Retinal pigment epithelial cell (primary cell): ENCODE measurements around the gene IGFBP7.

ENCODE experiments used
- DNase-seq: peaks from one replicate; pipeline ENCODE4 v3.0.0-alpha.2; 2010; ENCODE audit warnings: low read depth
- H3K4me3 ChIP-seq: 2 replicates; pipeline ENCODE4 v1.5.1; 2011; ENCODE audit warnings: mild to moderate bottlenecking, low read length, control low read depth, moderate library complexity
- CTCF ChIP-seq: conservative IDR thresholded peaks from 2 replicates; pipeline ENCODE4 v1.5.1; 2011; ENCODE audit warnings: low read depth, low read length, control low read depth, inconsistent platforms

IGFBP7 gene

DNA sequence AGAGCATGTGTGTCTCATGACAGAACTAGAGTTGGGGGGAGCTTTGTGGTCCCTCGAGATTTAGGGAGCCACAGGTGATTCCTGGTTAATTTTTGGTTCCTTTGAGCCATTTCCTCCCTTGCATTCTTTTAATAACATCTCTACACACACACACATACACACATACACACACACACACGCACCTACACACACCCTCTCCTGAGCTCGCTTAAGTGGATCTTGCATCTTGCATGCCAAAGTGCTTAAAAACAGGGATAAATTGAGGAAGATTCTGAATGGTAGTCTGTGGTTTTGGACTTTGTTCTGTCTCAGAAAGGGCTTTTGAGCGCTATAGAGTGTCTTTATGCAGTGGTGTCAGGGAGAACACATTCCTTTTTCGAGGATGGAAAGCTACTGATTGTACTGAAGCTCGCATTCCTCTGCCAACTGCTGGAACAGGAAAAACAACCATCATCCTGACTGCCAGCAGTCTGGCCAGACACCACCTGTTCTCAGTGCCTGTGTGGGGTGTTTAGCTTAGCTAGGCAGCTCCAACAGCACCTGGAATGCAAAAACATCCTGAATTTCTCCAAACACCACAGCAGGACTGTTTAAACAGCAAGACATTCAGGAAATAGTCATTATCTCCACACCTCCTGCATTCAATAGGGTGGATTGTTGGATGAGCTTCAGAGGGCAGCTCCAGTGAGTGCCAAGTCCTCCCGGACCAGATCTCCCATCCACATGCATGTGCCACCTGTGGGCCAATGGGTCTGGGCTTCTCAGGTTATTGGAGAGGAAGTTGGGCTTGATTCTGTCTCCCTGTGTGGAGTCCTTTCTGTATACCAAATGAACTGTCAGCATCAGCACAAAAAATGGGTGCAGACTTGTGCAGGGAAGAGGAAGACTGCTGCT, 21.9 kb upstream of the IGFBP7 start:
- no peak overlapping the region for H3K4me3 ChIP-seq
- TF ChIP-seq CTCF, result no peak
- DNase-seq, result no peak

GRCh38 chr4:57129477-57129876, 19.3 kb upstream of the IGFBP7 start:
- no peak for DNase-seq
- TF ChIP-seq CTCF, result no peak
- no peak overlapping the region for H3K4me3 ChIP-seq

DNA sequence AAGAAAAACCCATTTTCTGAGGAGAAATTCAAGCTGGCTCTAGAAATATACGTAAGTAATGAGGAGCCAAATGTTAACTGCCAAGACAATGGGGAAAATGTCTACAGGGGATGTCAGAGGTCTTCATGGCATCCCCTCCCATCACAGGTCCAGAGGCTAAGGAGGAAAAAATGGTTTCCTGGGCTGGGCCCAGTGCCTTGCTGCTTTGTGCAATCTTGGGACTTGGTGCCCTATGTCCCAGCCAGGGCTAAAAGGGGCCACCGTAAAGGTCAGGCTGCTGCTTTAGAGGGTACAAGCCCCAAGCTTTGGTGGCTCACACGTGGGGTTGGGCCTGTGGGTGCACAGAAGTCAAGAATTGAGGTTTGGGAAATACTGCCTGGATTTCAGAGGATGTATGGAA, 17.2 kb upstream of the IGFBP7 start:
- no peak overlapping the region for H3K4me3 ChIP-seq
- no peak for DNase-seq
- no peak for TF ChIP-seq CTCF

DNA sequence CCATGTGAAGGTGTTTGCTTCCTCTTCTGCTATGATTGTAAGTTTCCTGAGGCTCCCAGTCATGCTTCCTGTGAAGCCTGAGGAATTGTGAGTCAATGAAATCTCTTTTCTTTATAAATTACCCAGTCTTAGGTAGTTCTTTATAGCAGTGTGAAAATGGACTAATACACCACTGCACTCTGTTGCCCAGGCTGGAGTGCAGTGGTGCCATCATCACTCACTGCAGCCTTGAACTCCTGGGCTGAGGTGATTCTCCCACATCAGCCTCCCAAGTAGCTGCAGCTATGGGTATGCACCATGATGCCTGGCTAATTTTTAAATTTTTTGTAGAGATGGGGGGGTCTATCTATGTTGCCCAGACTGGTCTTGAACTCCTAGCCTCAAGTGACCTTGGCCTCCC, 15.8 kb upstream of the IGFBP7 start:
- DNase-seq, result no peak
- no peak for TF ChIP-seq CTCF

GRCh38 chr4:57124145-57124544, 14.0 kb upstream of the IGFBP7 start:
- H3K4me3 ChIP-seq, result no peak overlapping the region
- TF ChIP-seq CTCF, result no peak
- no peak for DNase-seq

More for the DNA sequence above, 15.8 kb upstream of the IGFBP7 start:
- H3K4me3 ChIP-seq, result no peak overlapping the region

- no peak for DNase-seq
- TF ChIP-seq CTCF, result no peak
- no peak overlapping the region for H3K4me3 ChIP-seq
Observed at GRCh38 chr4:57122959-57123358, 12.8 kb upstream of the IGFBP7 start.

DNA sequence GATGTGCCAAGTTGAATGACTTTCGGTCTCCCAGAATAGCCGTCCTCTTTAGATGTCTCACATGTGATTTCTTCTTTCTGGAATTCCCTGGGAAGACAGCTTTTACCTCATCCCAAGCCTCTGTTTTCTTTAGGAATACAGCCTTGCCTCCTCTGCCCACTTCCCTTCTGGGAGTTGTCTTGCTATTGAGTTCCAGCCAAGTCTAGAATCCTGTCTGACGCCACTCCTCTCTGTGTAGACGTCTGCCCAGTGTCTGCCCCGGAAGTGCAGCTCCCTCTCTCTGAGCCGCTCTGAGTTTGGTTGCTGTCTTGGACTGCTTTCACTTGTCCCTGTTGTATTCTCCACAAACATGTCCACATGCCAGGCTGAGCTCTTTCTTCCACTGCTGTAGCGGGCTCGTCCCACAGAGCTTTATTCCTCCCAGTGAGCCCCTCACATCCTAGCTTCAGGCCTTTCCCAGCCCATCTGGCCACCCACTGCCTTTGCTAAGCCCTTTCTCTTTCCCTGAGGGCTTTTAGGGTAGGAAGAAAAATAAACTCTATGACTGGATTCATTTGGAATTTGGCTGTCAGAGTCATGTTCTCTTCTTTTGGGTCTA, 9.0 kb upstream of the IGFBP7 start:
- DNase-seq, result no peak
- H3K4me3 ChIP-seq, result no peak overlapping the region
- no peak for TF ChIP-seq CTCF
